Neuron (in vitro differentiated cells): ENCODE results near the gene MOK.
A peak's percentile ranks its signal among the peaks of the same experiment; 100 is the strongest.

Source experiments
- H2AFZ ChIP-seq: one replicate; pipeline ENCODE4 v1.6.1; 2013; ENCODE audit warnings: low read depth, mild to moderate bottlenecking, inconsistent platforms, low read length, moderate library complexity
- H3K27me3 ChIP-seq: one replicate; pipeline ENCODE4 v1.6.1; 2013; ENCODE audit warnings: low read length; ENCODE audit not compliant: insufficient read depth
- H3K36me3 ChIP-seq: one replicate; pipeline ENCODE4 v1.6.1; 2013; ENCODE audit warnings: low read length; ENCODE audit not compliant: insufficient read depth
- H3K4me1 ChIP-seq: one replicate; pipeline ENCODE4 v1.6.1; 2013; ENCODE audit warnings: low read length; ENCODE audit not compliant: insufficient read depth
- H3K4me3 ChIP-seq: 2 replicates; pipeline ENCODE4 v1.5.1; 2013; ENCODE audit warnings: mild to moderate bottlenecking, low read length, moderate library complexity
- H3K9me3 ChIP-seq: one replicate; pipeline ENCODE4 v1.6.1; 2013; ENCODE audit warnings: low read length

The MOK gene

GRCh38 chr14:102264775-102265174 lies 40.2 kb downstream of the MOK start:
- H3K36me3 ChIP-seq, result no peaks in the 10 kb centered on the region
- no peak overlapping the region for H3K4me3 ChIP-seq
- H3K4me1 ChIP-seq, result peaks cover 11% of the 10 kb centered on the region
- no peak overlapping the region for H2AFZ ChIP-seq
- no peaks in the 10 kb centered on the region for H3K27me3 ChIP-seq
- H3K9me3 ChIP-seq, result no peaks in the 10 kb centered on the region

- Histone ChIP-seq H3K4me3 (no peak overlapping the region), H3K27me3 (no peaks in the 10 kb centered on the region), H2AFZ (no peak overlapping the region), H3K36me3 (no peaks in the 10 kb centered on the region), H3K4me1 (peaks cover 11% of the 10 kb centered on the region), H3K9me3 (no peaks in the 10 kb centered on the region)
Measured at GRCh38 chr14:102264355-102264754, 40.6 kb downstream of the MOK start.

GRCh38 chr14:102262929-102263462 lies 42.0 kb downstream of the MOK start:
- peak overlapping the region; percentile 13 for H3K4me3 ChIP-seq
- H3K36me3 ChIP-seq, result no peaks in the 10 kb centered on the region
- peak overlapping the region; percentile 75 for H2AFZ ChIP-seq
- H3K9me3 ChIP-seq, result no peaks in the 10 kb centered on the region
- H3K4me1 ChIP-seq, result peaks cover 11% of the 10 kb centered on the region
- H3K27me3 ChIP-seq, result no peaks in the 10 kb centered on the region

- H3K9me3 ChIP-seq, result no peaks in the 10 kb centered on the region
- H3K27me3 ChIP-seq, result no peaks in the 10 kb centered on the region
- no peaks in the 10 kb centered on the region for H3K36me3 ChIP-seq
- H2AFZ ChIP-seq, result no peak overlapping the region
- peaks cover 6% of the 10 kb centered on the region for H3K4me1 ChIP-seq
- H3K4me3 ChIP-seq, result no peak overlapping the region
Measured at GRCh38 chr14:102258136-102258535, 46.8 kb downstream of the MOK start.

GRCh38 chr14:102256716-102257115 lies 48.2 kb downstream of the MOK start:
- Histone ChIP-seq H3K27me3 (no peaks in the 10 kb centered on the region), H3K4me3 (no peak overlapping the region), H3K36me3 (no peaks in the 10 kb centered on the region), H3K4me1 (no peaks in the 10 kb centered on the region), H2AFZ (no peak overlapping the region), H3K9me3 (no peaks in the 10 kb centered on the region)

GRCh38 chr14:102255401-102256190 lies 49.4 kb downstream of the MOK start:
- Histone ChIP-seq H3K36me3 (no peaks in the 10 kb centered on the region), H2AFZ (no peak overlapping the region), H3K9me3 (no peaks in the 10 kb centered on the region), H3K4me1 (no peaks in the 10 kb centered on the region), H3K4me3 (no peak overlapping the region), H3K27me3 (no peaks in the 10 kb centered on the region)

GRCh38 chr14:102252834-102253801 lies 51.8 kb downstream of the MOK start:
- peaks cover 3% of the 10 kb centered on the region for H3K9me3 ChIP-seq
- peaks cover 9% of the 10 kb centered on the region for H3K36me3 ChIP-seq
- no peaks in the 10 kb centered on the region for H3K27me3 ChIP-seq
- no peak overlapping the region for H3K4me3 ChIP-seq
- no peak overlapping the region for H2AFZ ChIP-seq
- H3K4me1 ChIP-seq, result no peaks in the 10 kb centered on the region

- no peak overlapping the region for H2AFZ ChIP-seq
- H3K4me1 ChIP-seq, result no peaks in the 10 kb centered on the region
- H3K4me3 ChIP-seq, result no peak overlapping the region
- no peaks in the 10 kb centered on the region for H3K27me3 ChIP-seq
- peaks cover 9% of the 10 kb centered on the region for H3K36me3 ChIP-seq
- H3K9me3 ChIP-seq, result peaks cover 3% of the 10 kb centered on the region
Measured at GRCh38 chr14:102251161-102251560, 53.8 kb downstream of the MOK start.

- Histone ChIP-seq H3K36me3 (peaks cover 9% of the 10 kb centered on the region), H2AFZ (no peak overlapping the region), H3K4me1 (no peaks in the 10 kb centered on the region), H3K27me3 (no peaks in the 10 kb centered on the region), H3K4me3 (no peak overlapping the region), H3K9me3 (peaks cover 3% of the 10 kb centered on the region)
Measured at GRCh38 chr14:102250636-102251035, 54.3 kb downstream of the MOK start.

GRCh38 chr14:102249981-102250380 lies 55.0 kb downstream of the MOK start:
- Histone ChIP-seq H3K27me3 (no peaks in the 10 kb centered on the region), H2AFZ (no peak overlapping the region), H3K4me3 (no peak overlapping the region), H3K36me3 (peaks cover 9% of the 10 kb centered on the region), H3K4me1 (no peaks in the 10 kb centered on the region), H3K9me3 (peaks cover 3% of the 10 kb centered on the region)

- H3K27me3 ChIP-seq, result no peaks in the 10 kb centered on the region
- H3K36me3 ChIP-seq, result peaks cover 9% of the 10 kb centered on the region
- no peaks in the 10 kb centered on the region for H3K4me1 ChIP-seq
- H3K9me3 ChIP-seq, result peaks cover 3% of the 10 kb centered on the region
- no peak overlapping the region for H2AFZ ChIP-seq
- H3K4me3 ChIP-seq, result no peak overlapping the region
Measured at GRCh38 chr14:102249041-102249440, 55.9 kb downstream of the MOK start.

GRCh38 chr14:102248121-102248520 lies 56.8 kb downstream of the MOK start:
- H3K4me3 ChIP-seq, result no peak overlapping the region
- no peak overlapping the region for H2AFZ ChIP-seq
- H3K27me3 ChIP-seq, result no peaks in the 10 kb centered on the region
- peaks cover 9% of the 10 kb centered on the region for H3K36me3 ChIP-seq
- H3K9me3 ChIP-seq, result peaks cover 3% of the 10 kb centered on the region
- H3K4me1 ChIP-seq, result no peaks in the 10 kb centered on the region

- Histone ChIP-seq H3K4me3 (no peak overlapping the region), H3K4me1 (no peaks in the 10 kb centered on the region), H3K36me3 (peaks cover 9% of the 10 kb centered on the region), H2AFZ (no peak overlapping the region), H3K27me3 (no peaks in the 10 kb centered on the region), H3K9me3 (peaks cover 5% of the 10 kb centered on the region)
Measured at GRCh38 chr14:102246071-102246470, 58.9 kb downstream of the MOK start.
